OCI-LY7 (cell line): ENCODE data around the gene CLIC4. TPM values are rescaled to one million over a fixed set of nuclear protein-coding genes. Genes with fewer than 3 reads are reported as not detected.

ENCODE experiments used
- BruUV-seq: library from RNA; stranded (reverse); fragments of 400-500 nt; replicated peaks from 2 replicates; lab custom pipeline; 2021; lab: Mats Ljungman, UMichigan
- CTCF ChIA-PET: fragments of 300-600 bp; sonication (Branson Sonifier 250); formaldehyde crosslinking; loops from one replicate; lab custom pipeline; 2022; ENCODE audit warnings: antibody characterized with exemption; ENCODE audit not compliant: unreplicated experiment; lab: Charles Lee
- POLR2A ChIA-PET: fragments of 300-600 bp; sonication (Branson Sonifier 250); formaldehyde crosslinking; loops from one replicate; lab custom pipeline; 2022; ENCODE audit warnings: antibody characterized with exemption; lab: Charles Lee
- DNase-seq: peaks from one replicate; pipeline ENCODE4 v3.0.0-alpha.2; 2015; ENCODE audit warnings: low spot score
- H2AFZ ChIP-seq: fragments of 200-600 bp; sonication (generic), shearing (Covaris generic); 2 replicates; pipeline ENCODE4 v1.6.1; 2014; ENCODE audit warnings: mild to moderate bottlenecking, antibody characterized with exemption, low read length, moderate library complexity
- H3K27ac ChIP-seq: fragments of 200-600 bp; sonication (generic); 2 replicates; pipeline ENCODE4 v1.5.1; 2014; ENCODE audit warnings: mixed run types, low read depth, mild to moderate bottlenecking, moderate library complexity, low read length, inconsistent platforms; ENCODE audit not compliant: poor library complexity, severe bottlenecking
- H3K36me3 ChIP-seq: fragments of 200-600 bp; sonication (generic); 2 replicates; pipeline ENCODE4 v1.6.1; 2014; ENCODE audit warnings: mild to moderate bottlenecking, antibody characterized with exemption, low read length, moderate library complexity, mixed read lengths; ENCODE audit not compliant: insufficient read depth
- H3K4me1 ChIP-seq: fragments of 200-600 bp; sonication (generic); 2 replicates; pipeline ENCODE4 v1.5.1; 2014; ENCODE audit warnings: mild to moderate bottlenecking, low read length; ENCODE audit not compliant: insufficient read depth, poor library complexity, severe bottlenecking
- H3K4me2 ChIP-seq: fragments of 200-600 bp; sonication (generic); 2 replicates; pipeline ENCODE4 v1.6.1; 2014; ENCODE audit warnings: mild to moderate bottlenecking, low read length
- H3K4me3 ChIP-seq: fragments of 200-600 bp; sonication (generic); 2 replicates; pipeline ENCODE4 v1.5.1; 2014; ENCODE audit warnings: mild to moderate bottlenecking, low read depth, low read length; ENCODE audit not compliant: poor library complexity, severe bottlenecking
- H3K79me2 ChIP-seq: fragments of 200-600 bp; sonication (generic); 2 replicates; pipeline ENCODE4 v1.6.1; 2016; ENCODE audit warnings: low read depth, mild to moderate bottlenecking, low read length, moderate library complexity, mixed read lengths; ENCODE audit not compliant: insufficient read depth
- H3K9me2 ChIP-seq: fragments of 200-600 bp; sonication (generic); 2 replicates; pipeline ENCODE4 v1.6.1; 2016; ENCODE audit warnings: mild to moderate bottlenecking, low read length, mixed read lengths; ENCODE audit not compliant: insufficient read depth
- H3K9me3 ChIP-seq: fragments of 200-600 bp; sonication (generic); 2 replicates; pipeline ENCODE4 v1.6.1; 2014; ENCODE audit warnings: mild to moderate bottlenecking, mixed run types, low read length, mixed read lengths
- H4K20me1 ChIP-seq: fragments of 200-600 bp; sonication (generic); 2 replicates; pipeline ENCODE4 v1.6.1; 2014; ENCODE audit warnings: mild to moderate bottlenecking, antibody characterized with exemption, low read length, moderate library complexity, mixed read lengths; ENCODE audit not compliant: insufficient read depth
- EZH2phosphoT487 ChIP-seq: fragments of 200-600 bp; sonication (generic); IDR thresholded peaks from 2 replicates; pipeline ENCODE4 v1.6.1; 2018; ENCODE audit warnings: low read depth, borderline replicate concordance, mild to moderate bottlenecking, mixed run types, antibody characterized with exemption, low read length, moderate library complexity, mixed read lengths
- intact Hi-C: fragments of 100-400 bp; cut with micrococcal nuclease; formaldehyde crosslinking; loops from one replicate; pipeline ENCODE4 v1.10.0; 2022; ENCODE audit not compliant: unreplicated experiment
- total RNA-seq, 2 experiments: library from RNA; depleted of rRNA in 1 of 2; stranded (reverse); fragments of >200 nt in 1 of 2; shearing (Covaris generic) in 1 of 2; gene quantifications; 2 replicates each; pipeline ENCODE4 v1.2.3, GENCODE V29; 2014 to 2022
- TF ChIP-seq, protein P1 (sequence below): fragments of 200-600 bp; sonication (generic); conservative IDR thresholded peaks from 2 replicates; pipeline ENCODE4 v1.5.1; 2014; ENCODE audit warnings: mild to moderate bottlenecking, antibody characterized with exemption, low read length, moderate library complexity, mixed read lengths

The CLIC4 gene
- total RNA-seq, 2 experiments from 2014 or later, result 35.5 to 116 TPM

DNA sequence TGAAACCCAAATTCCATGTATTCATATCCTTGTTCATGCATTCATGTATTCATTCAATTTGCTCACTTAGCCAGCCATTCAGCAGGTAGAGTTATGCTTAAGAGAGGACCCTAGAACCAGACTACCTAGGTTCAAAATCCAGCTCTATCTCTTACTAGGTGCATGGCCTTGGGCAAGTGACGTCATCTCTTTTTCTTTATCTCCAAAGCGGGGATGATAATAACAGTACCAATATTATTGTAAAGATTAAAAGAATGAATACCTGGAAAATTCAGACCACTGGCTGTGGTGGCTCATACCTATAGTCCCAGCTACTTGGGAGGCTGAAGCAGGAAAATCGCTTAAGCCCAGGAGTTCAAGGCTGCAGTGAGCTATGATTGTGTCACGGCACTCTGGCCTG lies 33.9 kb upstream of the CLIC4 start:
- POLR2A ChIA-PET, result interaction anchor here (1.1 kb wide), 1 partner anchor 10 kb away, joined by 4 read pairs; no protein-coding TSS in a partner anchor

DNA sequence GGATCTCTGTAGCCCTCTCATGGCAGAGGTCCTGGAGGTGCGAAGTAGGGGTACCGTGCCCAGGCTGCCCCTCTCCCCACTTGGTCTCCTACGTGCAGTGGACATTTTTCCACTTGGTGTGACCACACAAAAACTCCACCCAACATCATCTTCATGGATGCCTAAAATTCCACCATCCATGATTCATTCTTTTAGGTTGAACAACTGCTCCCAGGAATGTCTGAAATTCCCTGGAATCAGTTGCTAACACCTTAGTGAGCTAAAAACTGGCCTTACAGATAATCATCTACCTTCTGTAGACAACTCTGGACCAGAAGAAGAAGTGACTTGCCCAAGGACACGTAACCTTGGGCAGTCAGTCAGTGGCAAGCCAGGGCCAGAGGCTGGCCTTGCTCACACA lies 32.1 kb upstream of the CLIC4 start:
- Histone ChIP-seq H4K20me1 (no peaks in the 10 kb centered on the region), H3K27ac (no peak overlapping the region), H3K4me1 (peaks cover 3% of the 10 kb centered on the region), H3K79me2 (no peaks in the 10 kb centered on the region), H2AFZ (no peak overlapping the region), H3K9me2 (no peaks in the 10 kb centered on the region), H3K4me2 (no peak overlapping the region), H3K36me3 (no peaks in the 10 kb centered on the region), H3K9me3 (no peaks in the 10 kb centered on the region), H3K4me3 (no peak overlapping the region)
- POLR2A ChIA-PET, result interaction anchor here (1.1 kb wide), 1 partner anchor 107 kb away, joined by 4 read pairs; no protein-coding TSS in a partner anchor
- no peak for TF ChIP-seq EZH2phosphoT487
- TF ChIP-seq, protein P1, sequence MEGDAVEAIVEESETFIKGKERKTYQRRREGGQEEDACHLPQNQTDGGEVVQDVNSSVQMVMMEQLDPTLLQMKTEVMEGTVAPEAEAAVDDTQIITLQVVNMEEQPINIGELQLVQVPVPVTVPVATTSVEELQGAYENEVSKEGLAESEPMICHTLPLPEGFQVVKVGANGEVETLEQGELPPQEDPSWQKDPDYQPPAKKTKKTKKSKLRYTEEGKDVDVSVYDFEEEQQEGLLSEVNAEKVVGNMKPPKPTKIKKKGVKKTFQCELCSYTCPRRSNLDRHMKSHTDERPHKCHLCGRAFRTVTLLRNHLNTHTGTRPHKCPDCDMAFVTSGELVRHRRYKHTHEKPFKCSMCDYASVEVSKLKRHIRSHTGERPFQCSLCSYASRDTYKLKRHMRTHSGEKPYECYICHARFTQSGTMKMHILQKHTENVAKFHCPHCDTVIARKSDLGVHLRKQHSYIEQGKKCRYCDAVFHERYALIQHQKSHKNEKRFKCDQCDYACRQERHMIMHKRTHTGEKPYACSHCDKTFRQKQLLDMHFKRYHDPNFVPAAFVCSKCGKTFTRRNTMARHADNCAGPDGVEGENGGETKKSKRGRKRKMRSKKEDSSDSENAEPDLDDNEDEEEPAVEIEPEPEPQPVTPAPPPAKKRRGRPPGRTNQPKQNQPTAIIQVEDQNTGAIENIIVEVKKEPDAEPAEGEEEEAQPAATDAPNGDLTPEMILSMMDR, result no peak
- no peak for DNase-seq
- intact Hi-C loops, result no loop called here
- CTCF ChIA-PET, result no interaction called here
- BruUV-seq, result no TSS peak

More for the DNA sequence above, 33.9 kb upstream of the CLIC4 start:
- Histone ChIP-seq H3K4me3 (no peak overlapping the region), H3K27ac (no peak overlapping the region), H3K4me2 (no peak overlapping the region), H3K4me1 (peaks cover 3% of the 10 kb centered on the region), H2AFZ (no peak overlapping the region), H4K20me1 (no peaks in the 10 kb centered on the region), H3K79me2 (no peaks in the 10 kb centered on the region), H3K36me3 (no peaks in the 10 kb centered on the region), H3K9me2 (no peaks in the 10 kb centered on the region), H3K9me3 (no peaks in the 10 kb centered on the region)
- CTCF ChIA-PET, result no interaction called here
- BruUV-seq, result no TSS peak
- DNase-seq, result no peak
- intact Hi-C loops, result no loop called here
- TF ChIP-seq EZH2phosphoT487, result no peak
- TF ChIP-seq, protein P1, result no peak

DNA sequence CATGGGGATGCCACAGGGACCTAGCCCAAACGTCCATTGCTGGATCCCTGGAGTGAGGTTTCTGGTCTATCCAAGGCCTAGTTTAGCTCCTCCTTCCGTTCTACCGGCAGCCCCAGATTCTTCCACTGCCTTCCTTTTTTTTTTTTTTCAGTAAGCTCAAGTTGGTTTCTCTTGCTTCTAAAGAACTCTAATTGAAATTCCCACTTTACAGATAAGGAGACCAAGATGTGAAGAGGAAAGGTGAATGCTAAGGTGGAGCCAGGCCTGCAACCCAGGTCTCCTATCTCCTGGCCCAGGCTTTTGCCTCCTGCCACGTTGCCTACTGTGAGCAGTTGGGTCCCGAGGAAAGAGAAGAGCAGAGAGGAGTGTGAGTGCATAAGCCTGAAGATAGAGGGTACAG lies 31.5 kb upstream of the CLIC4 start:
- Histone ChIP-seq H3K9me2 (no peaks in the 10 kb centered on the region), H3K27ac (no peak overlapping the region), H2AFZ (no peak overlapping the region), H3K79me2 (no peaks in the 10 kb centered on the region), H3K4me2 (no peak overlapping the region), H4K20me1 (no peaks in the 10 kb centered on the region), H3K36me3 (no peaks in the 10 kb centered on the region), H3K9me3 (no peaks in the 10 kb centered on the region), H3K4me1 (peaks cover 3% of the 10 kb centered on the region), H3K4me3 (no peak overlapping the region)
- no TSS peak for BruUV-seq
- no peak for DNase-seq
- POLR2A ChIA-PET, result interaction anchor here (1.1 kb wide), 1 partner anchor 106 kb away, joined by 4 read pairs; no protein-coding TSS in a partner anchor
- CTCF ChIA-PET, result no interaction called here
- TF ChIP-seq, protein P1, result no peak
- TF ChIP-seq EZH2phosphoT487, result no peak
- intact Hi-C loops, result no loop called here
